Stimulated activated effector memory CD8-positive, alpha-beta T cell treated with anti-CD3 and anti-CD28 coated beads, Interleukin-12 subunit alpha, Interleukin-12 subunit beta, amount 100 ng/mL, for 72 hours (primary cell): ENCODE data around the gene MEPE.
A peak's percentile ranks its signal among the peaks of the same experiment; 100 is the strongest.

Experiments used
- ATAC-seq: fragments of 150-1000 bp; cut with Tn5 transposase; 2 replicates; pipeline ENCODE4 v1.10.0; 2021
- DNase-seq, 2 donors: peaks; one replicate each; pipeline ENCODE4 v3.0.0; 2021 to 2022; ENCODE audit warnings: low spot score in 2 of 2
- H3K27ac Mint-ChIP-seq: one replicate; pipeline ENCODE4 v1.8.0; 2022; ENCODE audit warnings: mild to moderate bottlenecking, mixed read lengths
- H3K36me3 Mint-ChIP-seq: one replicate; pipeline ENCODE4 v1.8.0; 2022; ENCODE audit warnings: mild to moderate bottlenecking, mixed read lengths
- H3K4me1 Mint-ChIP-seq: one replicate; pipeline ENCODE4 v1.8.0; 2022; ENCODE audit warnings: mixed read lengths
- H3K4me3 Mint-ChIP-seq: one replicate; pipeline ENCODE4 v1.8.0; 2022; ENCODE audit warnings: mild to moderate bottlenecking, mixed read lengths
- H3K9me3 Mint-ChIP-seq: one replicate; pipeline ENCODE4 v1.8.0; 2022; ENCODE audit warnings: mixed read lengths

MEPE gene

DNA sequence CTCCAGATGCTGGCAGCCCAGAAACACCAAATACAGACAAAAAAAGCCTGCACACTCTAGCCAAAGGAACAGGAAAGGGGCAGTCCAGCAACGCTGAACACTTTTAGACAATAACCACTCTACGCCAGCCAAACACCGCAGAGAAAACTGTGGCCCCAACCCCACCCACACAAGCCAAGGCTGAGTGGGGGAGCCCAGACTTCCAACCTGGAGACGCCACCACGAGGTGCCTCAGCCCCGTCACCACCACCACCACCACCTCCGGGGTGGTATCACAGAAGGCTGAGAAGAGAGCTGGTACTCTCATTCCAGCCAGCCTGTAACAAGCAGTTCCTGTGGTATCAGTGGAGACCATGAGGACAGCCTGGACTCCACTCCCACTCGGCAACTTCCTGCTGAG is 22.8 kb downstream of the MEPE start:
- Mint-ChIP-seq H3K36me3 (no peaks in the 10 kb centered on the region), H3K27ac (no peak overlapping the region), H3K9me3 (no peaks in the 10 kb centered on the region), H3K4me1 (no peaks in the 10 kb centered on the region), H3K4me3 (no peak overlapping the region)
- DNase-seq (no peak), ATAC-seq (peak; percentile 65)

DNA sequence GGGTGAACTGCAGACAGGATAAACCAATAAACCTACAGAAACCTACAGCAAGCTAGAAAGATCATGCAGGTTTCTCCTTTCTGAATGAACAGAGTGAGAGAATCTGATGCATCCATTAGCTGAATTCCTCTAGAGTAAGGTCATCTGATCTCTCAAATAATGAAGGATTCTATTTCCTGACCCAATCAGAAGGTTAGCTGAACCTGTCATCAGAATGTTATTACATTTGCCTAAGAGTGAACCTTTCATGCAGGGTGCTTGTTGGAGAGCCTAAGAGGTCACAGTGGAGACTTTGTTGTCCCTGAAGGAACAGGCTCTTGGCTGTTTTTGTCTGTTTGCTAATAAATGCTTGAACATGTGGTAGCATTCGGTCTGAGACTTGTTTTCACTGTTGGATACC is 24.0 kb downstream of the MEPE start:
- DNase-seq (no peak), ATAC-seq (no peak)
- no peak overlapping the region for H3K4me3 Mint-ChIP-seq
- no peaks in the 10 kb centered on the region for H3K4me1 Mint-ChIP-seq
- no peak overlapping the region for H3K27ac Mint-ChIP-seq
- no peaks in the 10 kb centered on the region for H3K9me3 Mint-ChIP-seq
- no peaks in the 10 kb centered on the region for H3K36me3 Mint-ChIP-seq

DNA sequence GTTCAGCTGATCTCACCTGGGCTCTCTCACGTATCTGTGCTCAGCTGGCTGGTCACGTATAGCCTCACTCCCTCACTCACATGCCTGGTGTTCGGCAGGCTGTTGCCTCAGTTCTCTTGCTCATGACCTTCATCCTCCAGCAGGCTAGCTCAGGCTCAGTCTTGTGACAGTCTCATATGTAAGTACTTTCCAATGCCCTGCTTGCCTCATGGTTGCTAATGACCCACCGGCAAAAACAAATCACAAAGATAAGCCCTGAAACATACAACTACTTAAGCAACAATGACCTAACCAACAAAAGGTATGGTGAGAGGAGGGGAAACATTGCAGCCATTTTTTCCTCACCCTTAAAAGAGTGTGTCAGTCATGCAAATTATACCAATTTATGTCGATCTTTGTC is 25.0 kb downstream of the MEPE start:
- Mint-ChIP-seq H3K4me1 (no peaks in the 10 kb centered on the region), H3K4me3 (no peak overlapping the region), H3K9me3 (no peaks in the 10 kb centered on the region), H3K36me3 (no peaks in the 10 kb centered on the region), H3K27ac (no peak overlapping the region)
- DNase-seq, result no peak
- ATAC-seq, result no peak

DNA sequence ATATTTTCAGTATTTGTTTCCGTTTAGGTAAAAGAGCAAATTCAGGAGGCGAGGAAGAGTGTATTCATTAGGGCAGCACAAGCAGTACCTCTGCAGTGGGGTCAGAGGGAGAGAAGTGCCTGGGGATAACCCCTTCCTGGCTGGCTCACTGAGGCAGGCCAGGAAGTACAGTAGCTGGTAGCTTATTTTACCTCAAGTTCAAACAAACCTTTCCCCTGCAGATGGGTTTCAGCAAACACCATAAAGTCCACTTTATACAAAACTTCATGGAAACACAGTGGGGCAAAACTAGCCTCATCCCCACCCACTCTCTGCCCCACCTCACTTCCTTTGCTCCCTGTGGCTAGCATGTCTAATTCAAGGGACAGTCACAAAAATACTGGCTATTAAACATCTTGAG is 29.5 kb downstream of the MEPE start:
- H3K9me3 Mint-ChIP-seq, result no peaks in the 10 kb centered on the region
- no peaks in the 10 kb centered on the region for H3K4me1 Mint-ChIP-seq
- ATAC-seq (no peak), DNase-seq (no peak)
- H3K4me3 Mint-ChIP-seq, result no peak overlapping the region
- no peaks in the 10 kb centered on the region for H3K36me3 Mint-ChIP-seq
- H3K27ac Mint-ChIP-seq, result no peak overlapping the region

DNA sequence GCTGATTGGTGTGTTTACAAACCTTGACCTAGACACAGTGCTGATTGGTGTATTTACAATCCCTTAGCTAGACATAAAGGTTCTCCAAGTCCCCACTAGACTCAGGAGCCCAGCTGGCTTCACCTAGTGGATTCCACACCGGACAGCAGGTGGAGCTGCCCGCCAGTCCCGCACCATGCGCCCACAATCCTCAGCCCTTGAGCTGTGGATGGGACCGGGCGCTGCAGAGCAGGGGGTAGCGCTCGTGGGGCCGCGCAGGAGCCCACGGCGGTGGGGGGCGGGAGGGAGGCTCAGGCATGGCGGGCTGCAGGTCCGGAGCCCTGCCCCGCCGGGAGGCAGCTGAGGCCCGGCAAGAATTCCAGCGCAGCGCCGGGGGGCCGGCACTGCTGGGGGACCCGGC is 30.7 kb downstream of the MEPE start:
- H3K27ac Mint-ChIP-seq, result no peak overlapping the region
- ATAC-seq, result no peak

DNA sequence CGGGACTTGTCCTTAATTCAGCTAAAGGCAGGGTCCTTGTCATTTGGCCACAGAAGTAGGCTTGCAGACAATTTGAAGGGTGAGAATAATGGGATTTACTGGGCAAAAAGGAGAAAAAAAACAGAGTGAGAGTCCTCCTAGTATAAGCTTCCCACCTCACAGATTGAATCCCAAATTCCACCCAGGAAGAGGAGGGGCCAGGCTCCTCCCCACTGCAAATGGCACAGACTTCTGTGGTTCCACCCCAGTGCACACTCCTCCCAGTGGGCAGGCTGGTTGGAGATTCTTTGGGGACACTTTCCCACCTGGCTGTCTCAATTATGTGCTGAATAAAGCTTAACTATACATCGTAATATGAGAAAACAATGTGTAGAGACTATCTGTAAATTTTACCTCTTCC is 31.6 kb downstream of the MEPE start:
- H3K27ac Mint-ChIP-seq, result no peak overlapping the region
- no peak overlapping the region for H3K4me3 Mint-ChIP-seq
- DNase-seq (no peak), ATAC-seq (no peak)
- no peaks in the 10 kb centered on the region for H3K4me1 Mint-ChIP-seq
- no peaks in the 10 kb centered on the region for H3K9me3 Mint-ChIP-seq
- no peaks in the 10 kb centered on the region for H3K36me3 Mint-ChIP-seq

More for the DNA sequence above, 30.7 kb downstream of the MEPE start:
- Mint-ChIP-seq H3K4me3 (no peak overlapping the region), H3K4me1 (no peaks in the 10 kb centered on the region), H3K36me3 (no peaks in the 10 kb centered on the region), H3K9me3 (no peaks in the 10 kb centered on the region)
- no peak for DNase-seq

DNA sequence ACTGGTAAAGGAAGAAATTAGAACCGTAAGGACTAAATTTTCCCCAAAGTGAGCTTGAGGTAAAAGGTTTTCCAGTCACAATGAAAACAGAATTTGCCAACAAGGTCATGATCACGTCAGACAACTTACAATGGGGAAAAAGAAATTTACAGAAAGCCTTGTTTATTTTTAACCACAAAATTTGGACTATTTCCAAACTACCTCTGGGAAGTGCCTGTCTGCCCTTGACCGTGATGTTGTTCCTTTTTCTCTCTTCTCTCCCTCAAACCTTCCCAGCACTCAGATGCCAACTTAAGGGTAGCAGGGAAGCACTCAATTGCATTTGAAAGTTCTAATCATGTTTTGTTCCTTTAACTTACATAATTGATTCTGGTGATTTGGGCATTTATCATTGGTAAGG is 32.5 kb downstream of the MEPE start:
- no peak for DNase-seq
- no peak overlapping the region for H3K27ac Mint-ChIP-seq
- no peaks in the 10 kb centered on the region for H3K9me3 Mint-ChIP-seq
- H3K4me3 Mint-ChIP-seq, result no peak overlapping the region
- no peaks in the 10 kb centered on the region for H3K36me3 Mint-ChIP-seq
- no peak for ATAC-seq
- no peaks in the 10 kb centered on the region for H3K4me1 Mint-ChIP-seq

DNA sequence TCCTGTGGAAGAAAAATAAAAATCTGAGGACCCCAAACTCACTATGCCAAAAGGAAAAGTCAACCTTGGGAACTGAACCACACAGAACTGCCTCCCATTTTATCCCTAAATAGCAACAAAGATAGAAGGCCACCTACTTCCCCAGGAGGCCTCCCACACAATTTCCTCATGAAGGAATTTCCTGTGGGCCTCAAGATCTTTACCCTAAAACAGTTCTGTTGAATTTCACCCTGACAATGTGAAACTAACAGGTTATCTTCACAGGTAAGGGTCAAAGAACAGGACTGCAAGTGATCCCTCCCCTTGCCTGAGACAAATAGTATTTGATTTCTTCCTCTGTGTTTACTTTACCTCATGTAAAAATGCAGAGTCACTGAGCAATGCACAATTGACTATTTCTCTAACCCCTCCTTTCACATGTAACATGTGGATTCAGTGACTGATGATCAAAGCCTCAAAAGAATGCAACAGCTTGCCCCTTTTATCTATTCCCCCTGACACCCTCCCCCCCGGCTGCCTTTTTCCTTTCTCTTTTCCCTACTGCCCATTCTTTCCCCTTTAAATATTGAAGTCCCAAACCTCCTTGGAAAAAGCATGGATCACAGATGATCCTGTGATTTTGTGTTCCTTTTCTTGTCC is 33.3 kb downstream of the MEPE start:
- Mint-ChIP-seq H3K36me3 (no peaks in the 10 kb centered on the region), H3K9me3 (no peaks in the 10 kb centered on the region), H3K4me1 (no peaks in the 10 kb centered on the region), H3K4me3 (no peak overlapping the region), H3K27ac (no peak overlapping the region)
- no peak for DNase-seq
- no peak for ATAC-seq

DNA sequence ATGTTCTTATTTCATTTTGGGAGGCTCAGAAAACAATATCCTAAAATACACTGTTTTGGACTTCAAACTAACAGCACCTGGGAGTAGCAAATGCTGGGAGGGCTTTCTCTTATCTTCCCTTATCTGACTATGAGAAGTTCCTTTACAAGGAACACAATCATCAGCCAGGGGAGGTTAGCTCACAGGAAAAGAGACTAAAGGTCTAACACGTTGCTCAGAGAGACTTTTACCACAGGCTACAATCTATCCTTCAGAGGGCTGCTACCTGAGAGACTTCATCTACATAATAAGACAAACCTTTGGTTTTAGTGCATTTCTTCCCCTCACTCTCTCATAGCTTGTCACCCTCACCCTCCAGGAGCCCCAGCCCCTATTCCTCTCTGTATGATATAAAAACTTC is 35.8 kb downstream of the MEPE start:
- DNase-seq, result no peak
- Mint-ChIP-seq H3K4me3 (no peak overlapping the region), H3K27ac (no peak overlapping the region), H3K9me3 (no peaks in the 10 kb centered on the region), H3K4me1 (no peaks in the 10 kb centered on the region), H3K36me3 (no peaks in the 10 kb centered on the region)
- no peak for ATAC-seq

DNA sequence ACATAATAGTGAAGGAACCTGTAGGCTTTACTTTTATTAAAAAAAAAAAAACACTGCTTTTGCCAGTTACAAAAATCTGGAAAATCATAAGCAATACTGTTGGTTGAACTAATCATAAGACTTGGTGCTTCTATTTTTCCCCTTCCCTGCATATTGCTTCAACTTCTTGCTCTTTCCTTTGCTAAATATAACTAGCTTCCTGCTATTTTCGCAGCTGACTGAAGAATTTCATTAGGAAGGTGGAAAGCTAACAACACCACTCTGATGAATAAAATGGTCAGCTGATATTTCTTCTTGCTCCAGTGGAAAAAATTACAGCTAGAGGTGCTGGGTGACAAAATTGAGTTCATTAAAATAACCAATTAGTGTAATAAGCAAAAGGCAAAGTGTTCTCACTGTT is 39.3 kb downstream of the MEPE start:
- H3K4me1 Mint-ChIP-seq, result no peaks in the 10 kb centered on the region
- ATAC-seq (no peak), DNase-seq (no peak)
- H3K27ac Mint-ChIP-seq, result no peak overlapping the region
- H3K9me3 Mint-ChIP-seq, result no peaks in the 10 kb centered on the region
- H3K4me3 Mint-ChIP-seq, result no peak overlapping the region
- H3K36me3 Mint-ChIP-seq, result no peaks in the 10 kb centered on the region

DNA sequence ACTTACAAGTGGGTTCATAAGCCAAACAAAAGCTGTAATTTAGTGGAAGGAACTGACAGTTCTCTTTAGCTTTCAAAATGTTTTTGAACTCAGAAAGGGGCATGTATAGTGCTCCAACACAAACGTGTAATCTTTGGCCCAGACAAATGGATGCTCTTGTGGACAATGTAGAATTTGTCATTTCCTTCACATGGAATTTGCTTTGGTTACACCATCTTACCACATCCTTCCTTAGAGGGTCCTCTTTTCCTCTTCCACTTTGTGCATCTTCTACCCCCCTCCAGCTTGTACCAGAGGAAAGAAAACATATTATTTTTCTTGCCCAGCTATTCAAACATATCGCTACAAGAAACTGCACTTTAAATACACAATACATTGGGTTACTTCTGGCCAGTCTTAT is 42.4 kb downstream of the MEPE start:
- ATAC-seq, result no peak
- H3K4me1 Mint-ChIP-seq, result no peaks in the 10 kb centered on the region
- no peak overlapping the region for H3K4me3 Mint-ChIP-seq
- no peak for DNase-seq
- no peaks in the 10 kb centered on the region for H3K36me3 Mint-ChIP-seq
- H3K9me3 Mint-ChIP-seq, result no peaks in the 10 kb centered on the region
- no peak overlapping the region for H3K27ac Mint-ChIP-seq

DNA sequence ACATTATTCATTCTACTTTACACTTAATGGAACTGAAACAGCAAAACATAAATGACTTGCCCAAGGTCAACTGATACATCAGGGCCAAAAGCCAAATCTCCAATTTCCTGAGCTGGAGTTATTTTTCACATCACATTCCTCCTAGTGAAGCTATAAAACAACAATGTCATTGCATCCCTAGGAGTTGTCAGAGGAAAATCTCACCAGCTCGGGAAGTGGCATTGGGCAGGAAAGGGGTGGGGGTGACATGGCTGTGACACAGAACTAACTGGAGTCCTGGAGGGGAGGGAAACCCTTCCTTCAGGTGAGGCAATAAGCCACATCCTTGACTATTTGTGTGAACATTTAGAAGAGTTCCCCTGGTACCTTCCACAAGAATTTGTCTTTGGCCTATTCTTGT is 47.3 kb downstream of the MEPE start:
- Mint-ChIP-seq H3K4me1 (no peaks in the 10 kb centered on the region), H3K27ac (no peak overlapping the region), H3K4me3 (no peak overlapping the region), H3K36me3 (no peaks in the 10 kb centered on the region), H3K9me3 (no peaks in the 10 kb centered on the region)
- ATAC-seq (no peak), DNase-seq (no peak)

DNA sequence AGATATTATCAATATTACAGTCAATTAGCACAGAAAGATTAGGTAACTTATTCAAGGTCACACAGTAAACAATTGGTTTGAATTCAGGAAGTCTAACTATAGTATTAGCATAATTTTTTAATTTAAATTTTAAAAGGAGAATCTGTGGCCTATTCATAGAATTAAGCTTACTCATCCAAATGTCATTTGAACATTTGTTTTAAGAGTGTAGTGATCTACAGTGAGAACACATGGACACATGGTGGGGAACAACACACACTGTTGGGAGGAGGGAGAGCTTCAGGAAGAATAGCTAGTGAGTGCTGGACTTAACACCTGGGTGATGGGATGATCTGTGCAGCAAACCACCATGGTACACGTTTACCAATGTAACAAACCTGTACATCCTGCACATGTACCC is 48.3 kb downstream of the MEPE start:
- DNase-seq, result no peak
- no peak overlapping the region for H3K4me3 Mint-ChIP-seq
- H3K36me3 Mint-ChIP-seq, result no peaks in the 10 kb centered on the region

DNA sequence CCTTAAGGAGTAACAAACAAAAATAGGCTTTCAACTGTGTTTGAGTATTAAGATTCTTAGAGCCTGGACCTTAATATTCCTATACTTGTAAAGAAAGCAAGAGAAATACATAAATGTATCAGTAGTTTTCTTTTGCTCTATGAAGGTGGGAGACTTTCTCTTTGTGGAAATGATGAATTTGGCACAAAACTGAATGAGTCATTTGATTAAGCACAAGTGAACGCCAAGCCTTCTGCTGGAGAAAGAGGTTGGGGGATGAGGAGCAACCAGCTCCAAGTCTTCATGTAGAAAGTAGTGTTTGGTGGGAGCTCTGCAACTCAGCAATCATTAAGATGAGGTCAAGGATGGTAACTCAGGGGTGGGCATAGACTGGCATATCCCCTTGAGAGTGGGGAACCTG is 49.6 kb downstream of the MEPE start:
- no peak for DNase-seq
- H3K4me3 Mint-ChIP-seq, result no peak overlapping the region
- no peaks in the 10 kb centered on the region for H3K36me3 Mint-ChIP-seq
- no peak overlapping the region for H3K27ac Mint-ChIP-seq
- H3K4me1 Mint-ChIP-seq, result no peaks in the 10 kb centered on the region
- ATAC-seq, result no peak
- H3K9me3 Mint-ChIP-seq, result no peaks in the 10 kb centered on the region

More for the DNA sequence above, 48.3 kb downstream of the MEPE start:
- Mint-ChIP-seq H3K27ac (no peak overlapping the region), H3K9me3 (no peaks in the 10 kb centered on the region), H3K4me1 (no peaks in the 10 kb centered on the region)
- ATAC-seq, result no peak

DNA sequence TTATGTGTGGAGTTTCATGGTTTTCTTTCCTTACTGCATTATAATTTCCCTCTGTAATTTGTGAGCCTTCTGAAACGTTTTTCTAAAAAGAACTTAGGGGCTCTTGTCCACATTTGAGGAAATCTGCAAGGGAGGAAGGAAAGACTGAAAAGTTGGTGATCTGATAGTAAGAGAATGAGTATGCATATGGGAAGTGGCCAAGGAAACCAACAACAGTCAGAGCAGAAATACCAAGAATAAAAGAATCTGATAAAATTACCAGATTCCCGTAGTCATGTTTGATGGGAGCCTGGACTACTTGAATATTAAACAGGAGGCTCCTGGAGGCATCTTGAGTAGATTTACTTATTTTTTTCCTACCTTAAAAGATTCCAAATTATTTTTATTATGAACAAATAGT is 50.1 kb downstream of the MEPE start:
- ATAC-seq (no peak), DNase-seq (no peak)
- no peak overlapping the region for H3K27ac Mint-ChIP-seq
- H3K4me1 Mint-ChIP-seq, result no peaks in the 10 kb centered on the region
- H3K36me3 Mint-ChIP-seq, result no peaks in the 10 kb centered on the region
- no peak overlapping the region for H3K4me3 Mint-ChIP-seq
- no peaks in the 10 kb centered on the region for H3K9me3 Mint-ChIP-seq

DNA sequence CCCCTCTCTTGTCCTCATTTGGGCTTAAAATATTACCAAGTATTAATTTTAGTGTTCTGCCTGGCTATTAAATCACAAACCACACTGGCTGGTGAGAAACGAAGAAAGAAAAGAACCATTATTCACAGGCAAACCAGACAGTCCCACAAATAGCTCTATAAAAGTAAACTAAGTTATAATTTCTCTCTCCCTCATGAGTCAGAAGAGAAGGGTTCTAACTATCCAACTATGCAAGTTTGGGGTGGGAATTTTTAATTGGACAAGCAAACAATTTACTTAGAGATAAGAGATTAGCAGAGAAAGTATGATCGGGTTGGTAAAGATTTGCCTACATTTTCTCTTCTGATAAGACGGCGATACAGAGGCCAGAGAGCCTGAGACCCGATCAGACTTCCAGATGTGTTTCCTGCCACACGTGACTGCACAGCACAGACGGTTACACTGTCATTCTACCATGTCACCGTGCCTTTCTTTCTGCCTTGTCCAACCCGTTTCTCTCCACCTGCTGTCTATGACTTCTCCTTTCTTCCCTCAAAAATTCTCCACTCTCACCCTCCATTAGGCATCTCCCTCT is 52.3 kb downstream of the MEPE start:
- no peak for ATAC-seq
- Mint-ChIP-seq H3K9me3 (peaks cover 3% of the 10 kb centered on the region), H3K4me3 (no peak overlapping the region)

DNA sequence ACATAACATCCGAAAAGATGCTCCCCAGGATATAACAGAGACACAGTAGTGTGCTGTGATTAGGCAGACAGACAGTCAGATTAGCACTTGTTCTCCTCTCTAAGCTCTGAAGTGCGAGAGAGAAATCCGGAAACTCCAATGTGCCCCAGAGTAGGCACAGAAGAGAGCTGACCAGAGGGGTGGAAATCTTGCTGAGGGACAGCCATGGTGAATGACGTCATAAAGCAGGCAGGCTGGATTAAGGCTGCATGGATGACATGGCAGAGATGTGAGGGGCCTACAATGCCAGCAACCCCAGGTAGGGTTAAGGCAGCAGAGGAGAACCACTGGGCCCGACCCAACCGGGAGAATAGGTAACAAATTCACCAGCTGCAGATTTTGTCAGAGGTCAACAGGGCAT is 53.3 kb downstream of the MEPE start:
- DNase-seq, result no peak
- Mint-ChIP-seq H3K27ac (no peak overlapping the region), H3K36me3 (no peaks in the 10 kb centered on the region), H3K4me3 (no peak overlapping the region), H3K4me1 (no peaks in the 10 kb centered on the region), H3K9me3 (peaks cover 3% of the 10 kb centered on the region)
- no peak for ATAC-seq

More for the DNA sequence above, 52.3 kb downstream of the MEPE start:
- Mint-ChIP-seq H3K4me1 (no peaks in the 10 kb centered on the region), H3K36me3 (no peaks in the 10 kb centered on the region), H3K27ac (no peak overlapping the region)
- no peak for DNase-seq
